K562 (cell line): ENCODE results near the gene CCL13. TPM values are rescaled to one million over a fixed set of nuclear protein-coding genes. Genes with fewer than 3 reads are reported as not detected.

ENCODE experiments used
- ATAC-seq: fragments of 200-7000 bp; cut with Tn5 transposase; 3 replicates; pipeline ENCODE4 v1.9.1; 2020; ENCODE audit warnings: moderate library complexity
- BruUV-seq: library from RNA; stranded (reverse); fragments of 400-500 nt; replicated peaks from 2 replicates; lab custom pipeline; 2021; lab: Mats Ljungman, UMichigan
- CTCF ChIA-PET: fragments of 300-600 bp; formaldehyde crosslinking; extraction: SDS; loops from one replicate; lab custom pipeline; 2021; ENCODE audit warnings: low intra/inter-chr PET ratio; lab: Yijun Ruan, JAX
- POLR2A ChIA-PET: fragments of 300-600, 350-650 bp; sonication (Branson Sonifier 250); formaldehyde crosslinking; extraction: SDS; loops from one replicate; lab custom pipeline; 2021; ENCODE audit warnings: antibody characterized with exemption, inconsistent platforms; lab: Yijun Ruan, JAX
- DNase-seq, 4 experiments: peaks; one replicate each; pipeline versions ENCODE4 v3.0.0 to v3.0.0-alpha.2; 2011 to 2018; ENCODE audit warnings: low spot score in 3 of 4, mixed read lengths in 3 of 4; ENCODE audit errors: extremely low read depth in 1 of 4
- FAIRE-seq: peaks from 2 replicates; lab custom pipeline; 2011; peaks lifted over from hg19 to GRCh38; lab: Jason Lieb, UNC
- H2AFZ ChIP-seq: 2 replicates; pipeline ENCODE4 v1.6.0; 2011; ENCODE audit warnings: low read depth, low read length, control low read depth, inconsistent platforms
- H3K27ac ChIP-seq: fragments of 200-600 bp; 3 replicates; pipeline ENCODE4 v1.8.0; 2011; ENCODE audit warnings: low read depth, mild to moderate bottlenecking, control low read depth, inconsistent platforms, low read length, moderate library complexity, mixed read lengths; ENCODE audit errors: extremely low read depth
- H3K27me3 ChIP-seq, 2 experiments: fragments of 300-600 bp in 1 of 2; 2 replicates in 1 of 2; 3 replicates in 1 of 2; pipeline versions ENCODE4 v1.6.0 to v1.8.0; 2011; ENCODE audit warnings: inconsistent platforms in 2 of 2, low read length in 2 of 2, mild to moderate bottlenecking in 1 of 2, mixed read lengths in 1 of 2, moderate library complexity in 1 of 2; ENCODE audit not compliant: control insufficient read depth in 2 of 2, insufficient read depth in 2 of 2
- H3K36me3 ChIP-seq: fragments of 300-600 bp; 3 replicates; pipeline ENCODE4 v1.8.0; 2011; ENCODE audit warnings: mild to moderate bottlenecking, low read length, inconsistent platforms; ENCODE audit not compliant: control insufficient read depth, insufficient read depth
- H3K4me1 ChIP-seq, 2 experiments: fragments of 200-600 bp in 1 of 2; replicated peaks in 1 of 2; 2 replicates in 1 of 2; 3 replicates in 1 of 2; pipeline versions ENCODE4 v1.5.1 to v1.8.0; 2011; ENCODE audit warnings: inconsistent platforms in 2 of 2, low read length in 2 of 2, mild to moderate bottlenecking in 1 of 2, mixed read lengths in 1 of 2, moderate library complexity in 1 of 2; ENCODE audit not compliant: control insufficient read depth in 2 of 2, insufficient read depth in 2 of 2
- H3K4me2 ChIP-seq: 2 replicates; pipeline ENCODE4 v1.6.1; 2011; ENCODE audit warnings: low read length, control low read depth, inconsistent platforms, mixed read lengths; ENCODE audit not compliant: insufficient read depth
- H3K4me3 ChIP-seq: fragments of 200-600 bp; sonication (generic), shearing (Covaris generic); 2 replicates; pipeline ENCODE4 v1.5.1; 2016; ENCODE audit warnings: control low read depth, inconsistent platforms
- H3K79me2 ChIP-seq: fragments of 200-600 bp; 3 replicates; pipeline ENCODE4 v1.8.0; 2011; ENCODE audit warnings: low read length, inconsistent platforms; ENCODE audit not compliant: control insufficient read depth, insufficient read depth
- H3K9ac ChIP-seq, 2 experiments: 2 replicates each; pipeline versions ENCODE4 v1.6.0 to v1.6.1; 2011; ENCODE audit warnings: low read depth in 2 of 2, low read length in 2 of 2, control low read depth in 1 of 2, inconsistent platforms in 1 of 2, mild to moderate bottlenecking in 1 of 2, mixed read lengths in 1 of 2; ENCODE audit not compliant: insufficient read depth in 1 of 2
- H3K9me1 ChIP-seq: one replicate; pipeline ENCODE4 v1.6.0; 2011; ENCODE audit warnings: inconsistent platforms, mild to moderate bottlenecking, low read length, moderate library complexity; ENCODE audit not compliant: control insufficient read depth, insufficient read depth
- H3K9me3 ChIP-seq: replicated peaks from 2 replicates; pipeline ENCODE4 v1.5.1; 2011; ENCODE audit warnings: low read depth, low read length, inconsistent platforms; ENCODE audit not compliant: control insufficient read depth, insufficient read depth
- H4K20me1 ChIP-seq: replicated peaks from 2 replicates; pipeline ENCODE4 v1.6.1; 2011; ENCODE audit warnings: low read length, inconsistent platforms, mixed read lengths; ENCODE audit not compliant: control insufficient read depth, insufficient read depth
- FOSL1 ChIP-seq: fragments of 200-800 bp; sonication (Bioruptor generic); conservative IDR thresholded peaks from 2 replicates; pipeline ENCODE4 v1.6.1; 2016; ENCODE audit warnings: missing genetic modification characterization, missing compliant biosample characterization
- NEUROD1 ChIP-seq: fragments of 150-350 bp; IDR thresholded peaks from 2 replicates; pipeline ENCODE4 v1.6.1; 2014; ENCODE audit warnings: borderline replicate concordance, low read length, low read depth; ENCODE audit not compliant: partially characterized antibody
- SPI1 ChIP-seq: IDR thresholded peaks from 2 replicates; pipeline ENCODE4 v1.6.1; 2011; ENCODE audit warnings: low read depth, low read length, control low read depth, borderline replicate concordance
- ZFP1 ChIP-seq: fragments of 450-650 bp; formaldehyde crosslinking; IDR thresholded peaks from 2 replicates; pipeline ENCODE4 v1.4.0; 2020; ENCODE audit warnings: mild to moderate bottlenecking, mixed read lengths
- WGBS: fragments of 100-300 bp; shearing (Covaris generic); methylation state at CpG from one replicate; pipeline ENCODE4 v1.1.6; 2016; ENCODE audit warnings: low coverage, mixed read lengths; ENCODE audit not compliant: insufficient coverage; ENCODE audit errors: missing lambda C conversion rate; 5-methylcytosine and 5-hydroxymethylcytosine counted together
- in situ Hi-C: fragments of 300-500 bp; cut with MboI; formaldehyde crosslinking; loops from 4 replicates; pipeline ENCODE4 v1.15.0; 2018; ENCODE audit warnings: inconsistent platforms, mixed read lengths
- intact Hi-C: fragments of 100-400 bp; cut with micrococcal nuclease; formaldehyde crosslinking; loops from 2 replicates; pipeline ENCODE4 v1.14.2; 2022
- polyA plus RNA-seq, 8 experiments: library from polyadenylated mRNA; depleted of rRNA in 4 of 8; stranded (reverse) in 5 of 8; unstranded in 3 of 8; fragments of >200 nt; fragmentation: Nextera tagmentation in 2 of 8; fragmentation: Illumina TruSeq in 1 of 8; extraction: Ambion mirVana in 2 of 8; extraction: Trizol in 1 of 8; gene quantifications; 2 replicates each; pipeline versions ENCODE4 v1.2.1 to v1.2.3, GENCODE V29; 2011 to 2014; ENCODE audit warnings: inconsistent platforms in 1 of 8, missing spikeins in 1 of 8
- total RNA-seq, 7 experiments: library from RNA; depleted of rRNA in 6 of 7; stranded (reverse); fragments of >200 nt in 6 of 7; fragmentation: Illumina TruSeq in 2 of 7; extraction: Trizol in 2 of 7; gene quantifications; 2 replicates each; pipeline versions ENCODE4 v1.2.1 to v1.2.3, GENCODE V29; 2011 to 2021; ENCODE audit warnings: low replicate concordance in 1 of 7
- TF ChIP-seq, protein P1 (sequence below): sonication (generic); formaldehyde crosslinking; IDR thresholded peaks from 2 replicates; pipeline ENCODE4 v1.8.1; 2023; ENCODE audit warnings: mild to moderate bottlenecking, missing genetic modification reagents
- TF ChIP-seq, protein P2 (sequence below), 2 experiments: fragments of 450-650 bp in 1 of 2; sonication (generic) in 1 of 2; formaldehyde crosslinking in 1 of 2; IDR thresholded peaks in 1 of 2; conservative IDR thresholded peaks in 1 of 2; 2 replicates each; pipeline versions ENCODE4 v1.6.1 to v1.8.1; 2016 to 2023; ENCODE audit warnings: mild to moderate bottlenecking in 2 of 2, moderate library complexity in 2 of 2, inconsistent platforms in 1 of 2, missing genetic modification reagents in 1 of 2
- TF ChIP-seq, protein P3 (sequence below): fragments of 450-650 bp; formaldehyde crosslinking; IDR thresholded peaks from 2 replicates; pipeline ENCODE4 v1.4.0; 2020; ENCODE audit warnings: mild to moderate bottlenecking, moderate library complexity
- TF ChIP-seq, protein P4 (sequence below), 2 experiments: IDR thresholded peaks in 1 of 2; conservative IDR thresholded peaks in 1 of 2; 2 replicates each; pipeline ENCODE4 v1.6.1; 2016; ENCODE audit warnings: low read depth in 2 of 2, mild to moderate bottlenecking in 1 of 2, missing compliant biosample characterization in 1 of 2, missing genetic modification characterization in 1 of 2, moderate library complexity in 1 of 2
- TF ChIP-seq, protein P5 (sequence below): IDR thresholded peaks from 2 replicates; pipeline ENCODE4 v1.6.1; 2011; ENCODE audit not compliant: insufficient read length; ENCODE audit errors: extremely low read depth

The CCL13 gene
- total and polyA plus RNA-seq, 9 of the 15 experiments (the other 6 are each of a cell fraction or from before 2014, with no cell fraction given): not detected

DNA sequence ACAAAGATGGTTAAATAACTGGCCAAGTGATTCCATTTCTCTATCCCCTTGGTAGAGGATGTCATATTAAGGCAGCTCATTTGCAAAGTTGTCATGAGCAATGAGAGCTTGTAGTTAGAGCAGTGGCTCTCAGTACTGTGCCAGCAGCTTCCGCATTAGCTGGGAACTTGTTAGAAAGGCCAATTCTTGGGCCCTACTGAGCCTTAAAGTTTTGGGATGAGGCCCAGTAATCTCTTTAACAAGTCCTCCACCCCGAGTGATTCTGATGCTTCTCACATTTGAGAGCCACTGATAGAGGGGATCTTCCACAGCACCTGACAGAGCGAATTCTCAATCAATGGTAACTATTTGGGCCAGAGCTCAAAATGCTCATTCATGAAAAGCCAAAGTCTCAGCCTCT, 26.9 kb downstream of the CCL13 start (continued):
- TF ChIP-seq, protein P1, sequence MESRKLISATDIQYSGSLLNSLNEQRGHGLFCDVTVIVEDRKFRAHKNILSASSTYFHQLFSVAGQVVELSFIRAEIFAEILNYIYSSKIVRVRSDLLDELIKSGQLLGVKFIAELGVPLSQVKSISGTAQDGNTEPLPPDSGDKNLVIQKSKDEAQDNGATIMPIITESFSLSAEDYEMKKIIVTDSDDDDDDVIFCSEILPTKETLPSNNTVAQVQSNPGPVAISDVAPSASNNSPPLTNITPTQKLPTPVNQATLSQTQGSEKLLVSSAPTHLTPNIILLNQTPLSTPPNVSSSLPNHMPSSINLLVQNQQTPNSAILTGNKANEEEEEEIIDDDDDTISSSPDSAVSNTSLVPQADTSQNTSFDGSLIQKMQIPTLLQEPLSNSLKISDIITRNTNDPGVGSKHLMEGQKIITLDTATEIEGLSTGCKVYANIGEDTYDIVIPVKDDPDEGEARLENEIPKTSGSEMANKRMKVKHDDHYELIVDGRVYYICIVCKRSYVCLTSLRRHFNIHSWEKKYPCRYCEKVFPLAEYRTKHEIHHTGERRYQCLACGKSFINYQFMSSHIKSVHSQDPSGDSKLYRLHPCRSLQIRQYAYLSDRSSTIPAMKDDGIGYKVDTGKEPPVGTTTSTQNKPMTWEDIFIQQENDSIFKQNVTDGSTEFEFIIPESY (CRISPR knock-in tag): no peak
- TF ChIP-seq SPI1 (no peak), FOSL1 (tag) (no peak)

DNA sequence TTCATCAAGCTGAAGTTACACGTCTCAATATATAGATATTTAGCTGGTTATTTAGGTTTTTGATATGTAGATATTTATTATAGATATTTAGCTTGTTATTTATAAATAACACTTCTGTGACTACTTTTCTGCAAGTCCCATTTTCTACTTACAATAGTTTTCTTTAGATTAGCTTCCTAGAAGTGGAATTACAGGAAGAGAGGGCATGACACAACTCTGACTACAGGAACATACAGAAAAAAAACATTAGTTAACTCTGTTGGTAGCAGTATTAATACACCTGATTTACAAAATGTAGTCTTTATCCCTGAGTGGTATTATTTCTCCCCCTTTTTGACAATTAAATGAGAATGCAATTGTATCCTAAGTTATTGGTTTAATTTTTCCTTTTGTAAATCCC, 28.0 kb downstream of the CCL13 start:
- FAIRE-seq (no peak), ATAC-seq (no peak), DNase-seq (no peak)
- intact Hi-C loops: no loop called here
- no peaks in the 10 kb centered on the region for H4K20me1 ChIP-seq
- H3K79me2 ChIP-seq: no peaks in the 10 kb centered on the region
- peaks cover 0 to 4% of the 10 kb centered on the region in 2 experiments; a peak in 1 of 5 replicates for H3K27me3 ChIP-seq
- no peak overlapping the region for H3K4me3 ChIP-seq
- BruUV-seq: no TSS peak
- in situ Hi-C loops: no loop called here
- no peak overlapping the region for H3K4me2 ChIP-seq
- WGBS: 22% methylated on average over 1 of the region's 1 CpG
- H2AFZ ChIP-seq: no peak overlapping the region
- H3K27ac ChIP-seq: no peak overlapping the region
- H3K4me1 ChIP-seq: peaks cover 3 to 39% of the 10 kb centered on the region in 2 experiments; a peak in 2 of 5 replicates
- no peaks in the 10 kb centered on the region for H3K36me3 ChIP-seq
- H3K9me3 ChIP-seq: no peaks in the 10 kb centered on the region
- ChIA-PET POLR2A (interaction anchor here (0.7 to 0.8 kb wide), 2 partner anchors 15 to 27 kb away, joined by 3 read pairs; no protein-coding TSS in a partner anchor), CTCF (no interaction called here)
- H3K9me1 ChIP-seq: no peaks in the 10 kb centered on the region
- H3K9ac ChIP-seq: no peak overlapping the region
- TF ChIP-seq, protein P2, sequence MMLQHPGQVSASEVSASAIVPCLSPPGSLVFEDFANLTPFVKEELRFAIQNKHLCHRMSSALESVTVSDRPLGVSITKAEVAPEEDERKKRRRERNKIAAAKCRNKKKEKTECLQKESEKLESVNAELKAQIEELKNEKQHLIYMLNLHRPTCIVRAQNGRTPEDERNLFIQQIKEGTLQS (IDR thresholded peaks at IDR 0.05): no peak
- TF ChIP-seq, protein P2 (CRISPR knock-in tag; conservative IDR thresholded peaks at IDR 0.05): no peak
- no peak for TF ChIP-seq ZFP1 (CRISPR knock-in tag)
- TF ChIP-seq, protein P3, sequence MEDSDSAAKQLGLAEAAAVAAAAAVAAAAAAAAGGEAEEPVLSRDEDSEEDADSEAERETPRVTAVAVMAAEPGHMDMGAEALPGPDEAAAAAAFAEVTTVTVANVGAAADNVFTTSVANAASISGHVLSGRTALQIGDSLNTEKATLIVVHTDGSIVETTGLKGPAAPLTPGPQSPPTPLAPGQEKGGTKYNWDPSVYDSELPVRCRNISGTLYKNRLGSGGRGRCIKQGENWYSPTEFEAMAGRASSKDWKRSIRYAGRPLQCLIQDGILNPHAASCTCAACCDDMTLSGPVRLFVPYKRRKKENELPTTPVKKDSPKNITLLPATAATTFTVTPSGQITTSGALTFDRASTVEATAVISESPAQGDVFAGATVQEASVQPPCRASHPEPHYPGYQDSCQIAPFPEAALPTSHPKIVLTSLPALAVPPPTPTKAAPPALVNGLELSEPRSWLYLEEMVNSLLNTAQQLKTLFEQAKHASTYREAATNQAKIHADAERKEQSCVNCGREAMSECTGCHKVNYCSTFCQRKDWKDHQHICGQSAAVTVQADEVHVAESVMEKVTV (CRISPR knock-in tag): no peak
- TF ChIP-seq, protein P4, sequence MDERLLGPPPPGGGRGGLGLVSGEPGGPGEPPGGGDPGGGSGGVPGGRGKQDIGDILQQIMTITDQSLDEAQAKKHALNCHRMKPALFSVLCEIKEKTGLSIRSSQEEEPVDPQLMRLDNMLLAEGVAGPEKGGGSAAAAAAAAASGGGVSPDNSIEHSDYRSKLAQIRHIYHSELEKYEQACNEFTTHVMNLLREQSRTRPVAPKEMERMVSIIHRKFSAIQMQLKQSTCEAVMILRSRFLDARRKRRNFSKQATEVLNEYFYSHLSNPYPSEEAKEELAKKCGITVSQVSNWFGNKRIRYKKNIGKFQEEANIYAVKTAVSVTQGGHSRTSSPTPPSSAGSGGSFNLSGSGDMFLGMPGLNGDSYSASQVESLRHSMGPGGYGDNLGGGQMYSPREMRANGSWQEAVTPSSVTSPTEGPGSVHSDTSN (CRISPR knock-in tag; IDR thresholded peaks at IDR 0.05; ENCODE audit: low read depth): no peak
- TF ChIP-seq, protein P4 (tag; conservative IDR thresholded peaks at IDR 0.05; ENCODE audit: low read depth): no peak
- no peak for TF ChIP-seq NEUROD1
- TF ChIP-seq, protein P5, sequence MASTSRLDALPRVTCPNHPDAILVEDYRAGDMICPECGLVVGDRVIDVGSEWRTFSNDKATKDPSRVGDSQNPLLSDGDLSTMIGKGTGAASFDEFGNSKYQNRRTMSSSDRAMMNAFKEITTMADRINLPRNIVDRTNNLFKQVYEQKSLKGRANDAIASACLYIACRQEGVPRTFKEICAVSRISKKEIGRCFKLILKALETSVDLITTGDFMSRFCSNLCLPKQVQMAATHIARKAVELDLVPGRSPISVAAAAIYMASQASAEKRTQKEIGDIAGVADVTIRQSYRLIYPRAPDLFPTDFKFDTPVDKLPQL: no peak
